Trophoblast cell (in vitro differentiated cells and primary cell): ENCODE data around the gene ZHX3.
"Not testable (repeated sequence)": the region's sequence is repeated elsewhere in the genome, so short reads cannot be mapped to it uniquely, and the experiment has no call there.

Experiments
- DNase-seq, 2 donors: peaks; one replicate each; pipeline ENCODE4 v3.0.0-alpha.2; 2016
- H2AFZ ChIP-seq: 2 replicates; pipeline ENCODE4 v1.6.1; 2013; ENCODE audit warnings: low read length, moderate library complexity, mild to moderate bottlenecking; ENCODE audit not compliant: insufficient read depth, poor library complexity
- H2AK5ac ChIP-seq: 2 replicates; pipeline ENCODE4 v1.6.1; 2013; ENCODE audit warnings: mild to moderate bottlenecking, low read length
- H2BK120ac ChIP-seq: 2 replicates; pipeline ENCODE4 v1.6.1; 2013; ENCODE audit warnings: low read length, mild to moderate bottlenecking, moderate library complexity; ENCODE audit not compliant: insufficient read depth, poor library complexity
- H2BK12ac ChIP-seq: 2 replicates; pipeline ENCODE4 v1.6.1; 2013; ENCODE audit warnings: mild to moderate bottlenecking, low read length, moderate library complexity
- H2BK5ac ChIP-seq: 2 replicates; pipeline ENCODE4 v1.6.1; 2013; ENCODE audit warnings: low read length, low read depth, moderate library complexity, mild to moderate bottlenecking; ENCODE audit not compliant: poor library complexity
- H3K14ac ChIP-seq: 2 replicates; pipeline ENCODE4 v1.6.1; 2013; ENCODE audit warnings: mild to moderate bottlenecking, low read length
- H3K18ac ChIP-seq: 2 replicates; pipeline ENCODE4 v1.6.1; 2013; ENCODE audit warnings: mild to moderate bottlenecking, low read length
- H3K23ac ChIP-seq: 2 replicates; pipeline ENCODE4 v1.6.1; 2013; ENCODE audit warnings: low read length
- H3K27ac ChIP-seq: 2 replicates; pipeline ENCODE4 v1.5.1; 2013; ENCODE audit warnings: low read depth, mild to moderate bottlenecking, inconsistent platforms, low read length, moderate library complexity
- H3K27me3 ChIP-seq: 2 replicates; pipeline ENCODE4 v1.6.1; 2013; ENCODE audit warnings: inconsistent platforms, mild to moderate bottlenecking, low read length, moderate library complexity; ENCODE audit not compliant: insufficient read depth
- H3K36me3 ChIP-seq, 2 experiments: 1 replicate in 1 of 2; 2 replicates in 1 of 2; pipeline ENCODE4 v1.6.1; 2013; ENCODE audit warnings: low read length in 2 of 2, mild to moderate bottlenecking in 2 of 2, moderate library complexity in 1 of 2; ENCODE audit not compliant: insufficient read depth in 2 of 2, control insufficient read depth in 1 of 2
- H3K4ac ChIP-seq: 2 replicates; pipeline ENCODE4 v1.6.1; 2013; ENCODE audit warnings: low read depth, mild to moderate bottlenecking, low read length, moderate library complexity
- H3K4me1 ChIP-seq, 2 experiments: 1 replicate in 1 of 2; 2 replicates in 1 of 2; pipeline ENCODE4 v1.6.1; 2013; ENCODE audit warnings: low read length in 2 of 2, mild to moderate bottlenecking in 2 of 2, moderate library complexity in 1 of 2; ENCODE audit not compliant: insufficient read depth in 2 of 2, control insufficient read depth in 1 of 2
- H3K4me2 ChIP-seq: 2 replicates; pipeline ENCODE4 v1.6.1; 2013; ENCODE audit warnings: inconsistent platforms, mild to moderate bottlenecking, low read length, moderate library complexity
- H3K4me3 ChIP-seq: 2 replicates; pipeline ENCODE4 v1.5.1; 2013; ENCODE audit warnings: mild to moderate bottlenecking, low read depth, low read length, inconsistent platforms
- H3K79me1 ChIP-seq: one replicate; pipeline ENCODE4 v1.6.1; 2013; ENCODE audit warnings: low read length
- H3K79me2 ChIP-seq: 2 replicates; pipeline ENCODE4 v1.6.1; 2013; ENCODE audit warnings: low read length, mild to moderate bottlenecking; ENCODE audit not compliant: control insufficient read depth, insufficient read depth, poor library complexity
- H3K9ac ChIP-seq: 2 replicates; pipeline ENCODE4 v1.6.1; 2013; ENCODE audit warnings: mild to moderate bottlenecking, low read length
- H3K9me3 ChIP-seq: 2 replicates; pipeline ENCODE4 v1.6.1; 2013; ENCODE audit warnings: low read depth, mild to moderate bottlenecking, control low read depth, inconsistent platforms, low read length; ENCODE audit not compliant: insufficient read depth
- H4K12ac ChIP-seq: 2 replicates; pipeline ENCODE4 v1.6.1; 2013; ENCODE audit warnings: low read depth, mild to moderate bottlenecking, low read length, moderate library complexity
- H4K8ac ChIP-seq: 2 replicates; pipeline ENCODE4 v1.6.1; 2013; ENCODE audit warnings: low read depth, mild to moderate bottlenecking, low read length, moderate library complexity
- H4K91ac ChIP-seq: one replicate; pipeline ENCODE4 v1.6.1; 2013; ENCODE audit warnings: low read depth, mild to moderate bottlenecking, low read length, moderate library complexity
- WGBS: extraction: QIAGEN DNeasy Blood & Tissue Kit; methylation state at CpG from one replicate; pipeline ENCODE4 v1.1.7; 2013; ENCODE audit warnings: missing lambda C conversion rate; ENCODE audit not compliant: insufficient read length, insufficient coverage; ENCODE audit errors: extremely low coverage; 5-methylcytosine and 5-hydroxymethylcytosine counted together

Gene ZHX3

DNA sequence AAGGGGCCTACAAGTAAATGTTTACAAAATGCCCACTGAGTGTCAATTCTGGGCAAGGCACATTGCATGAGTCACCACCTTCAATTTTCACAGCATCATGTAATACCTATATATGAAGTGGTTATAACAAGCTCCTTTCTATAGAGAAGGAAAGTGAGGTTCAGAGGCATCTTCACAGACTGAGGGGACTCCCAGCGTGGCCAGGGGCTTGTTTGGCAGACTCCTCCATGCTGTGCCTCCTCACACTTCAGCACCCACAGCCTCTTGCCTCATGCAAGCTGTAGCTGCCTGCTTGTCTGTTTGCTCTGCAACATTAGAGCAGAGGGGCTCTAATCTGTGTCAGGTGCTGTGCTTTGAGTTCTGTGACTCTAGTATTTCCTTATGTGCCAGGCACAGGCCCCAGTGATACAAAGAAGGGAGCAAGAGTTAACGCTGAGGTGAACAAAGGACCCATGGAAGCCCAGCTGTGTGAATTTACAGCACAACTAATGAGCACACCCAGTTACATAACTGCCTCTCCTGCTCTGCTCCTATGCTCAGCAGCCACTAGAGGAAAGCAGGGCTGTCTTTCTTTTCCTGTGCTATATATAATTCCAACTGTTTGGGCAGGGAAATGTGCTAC, 72.3 kb downstream of the ZHX3 start:
- H4K8ac ChIP-seq, result no peak overlapping the region
- WGBS, result no CpG with 5 or more reads among the region's 2 CpGs
- H3K9me3 ChIP-seq, result no peaks in the 10 kb centered on the region
- H3K79me2 ChIP-seq, result no peaks in the 10 kb centered on the region
- H3K9ac ChIP-seq, result no peak overlapping the region
- no peaks in the 10 kb centered on the region for H3K27me3 ChIP-seq
- H4K91ac ChIP-seq, result no peak overlapping the region
- no peaks in the 10 kb centered on the region for H3K36me3 ChIP-seq
- H3K14ac ChIP-seq, result no peak overlapping the region
- no peak overlapping the region for H2BK5ac ChIP-seq
- no peak overlapping the region for H3K18ac ChIP-seq
- H3K4me2 ChIP-seq, result no peak overlapping the region
- no peak overlapping the region for H2BK120ac ChIP-seq
- H3K27ac ChIP-seq, result no peak overlapping the region
- no peak overlapping the region for H4K12ac ChIP-seq
- H3K4me1 ChIP-seq, result no peaks in the 10 kb centered on the region
- no peaks in the 10 kb centered on the region for H3K79me1 ChIP-seq
- no peak overlapping the region for H2AK5ac ChIP-seq
- DNase-seq, result no peak
- no peak overlapping the region for H3K23ac ChIP-seq
- H2AFZ ChIP-seq, result no peak overlapping the region
- H2BK12ac ChIP-seq, result no peak overlapping the region
- H3K4me3 ChIP-seq, result no peak overlapping the region
- H3K4ac ChIP-seq, result no peak overlapping the region

DNA sequence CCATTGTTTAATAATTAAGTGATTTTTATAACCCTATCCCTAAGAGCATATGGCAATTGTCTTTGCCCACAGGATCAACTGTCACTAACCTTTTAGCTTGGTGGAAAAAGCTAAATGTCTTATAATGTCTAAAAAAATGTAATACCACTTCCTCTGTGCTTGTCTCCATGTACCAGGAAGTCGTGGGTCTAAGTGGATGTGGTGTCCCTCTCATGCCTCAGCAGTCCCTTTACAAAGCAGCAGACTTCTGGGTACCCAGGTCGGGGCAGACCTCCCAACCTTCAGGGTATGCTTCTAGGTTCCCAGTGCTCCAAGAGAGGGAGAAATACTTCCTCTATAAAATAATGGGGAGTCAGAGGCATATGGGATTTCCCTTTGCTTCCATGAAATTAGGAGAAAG, 74.7 kb downstream of the ZHX3 start:
- Histone ChIP-seq H3K79me1 (no peaks in the 10 kb centered on the region), H4K8ac (no peak overlapping the region), H3K4me2 (no peak overlapping the region), H3K36me3 (no peaks in the 10 kb centered on the region), H3K27ac (no peak overlapping the region), H2AK5ac (no peak overlapping the region), H3K9ac (no peak overlapping the region), H3K18ac (no peak overlapping the region), H3K4me3 (no peak overlapping the region), H2BK120ac (no peak overlapping the region), H3K9me3 (peaks cover 2% of the 10 kb centered on the region), H3K23ac (no peak overlapping the region), H2BK12ac (no peak overlapping the region), H2BK5ac (no peak overlapping the region), H4K91ac (no peak overlapping the region), H3K14ac (no peak overlapping the region), H2AFZ (no peak overlapping the region), H3K79me2 (no peaks in the 10 kb centered on the region), H3K4me1 (no peaks in the 10 kb centered on the region), H3K27me3 (no peaks in the 10 kb centered on the region), H3K4ac (no peak overlapping the region), H4K12ac (no peak overlapping the region)
- WGBS, result no CpG with 5 or more reads among the region's 2 CpGs
- no peak for DNase-seq

DNA sequence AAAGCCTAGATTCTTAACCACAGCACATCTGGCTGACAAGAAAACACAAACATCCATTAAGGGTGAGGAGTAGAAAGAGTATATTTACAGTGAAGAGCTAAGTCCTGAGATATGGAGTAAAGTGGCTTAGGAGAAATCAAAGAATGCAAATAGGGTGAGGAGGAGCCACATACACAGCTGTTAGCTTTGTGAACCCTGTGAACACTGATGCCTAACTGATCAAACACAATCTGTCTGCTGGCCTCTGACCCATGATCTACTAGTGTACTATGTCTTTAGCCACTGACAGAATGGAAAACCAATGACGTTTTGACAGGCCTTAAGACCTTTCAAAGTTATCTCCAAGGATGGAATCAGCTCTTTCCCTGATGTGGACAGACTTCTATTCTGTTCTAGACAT, 75.2 kb downstream of the ZHX3 start:
- H3K4me2 ChIP-seq, result no peak overlapping the region
- DNase-seq, result no peak
- H3K36me3 ChIP-seq, result no peaks in the 10 kb centered on the region
- no peak overlapping the region for H4K91ac ChIP-seq
- H3K14ac ChIP-seq, result no peak overlapping the region
- no peak overlapping the region for H3K23ac ChIP-seq
- H3K4me3 ChIP-seq, result no peak overlapping the region
- no peaks in the 10 kb centered on the region for H3K79me1 ChIP-seq
- H4K12ac ChIP-seq, result no peak overlapping the region
- H2AFZ ChIP-seq, result no peak overlapping the region
- no peak overlapping the region for H2AK5ac ChIP-seq
- no peak overlapping the region for H3K18ac ChIP-seq
- no peak overlapping the region for H3K4ac ChIP-seq
- H3K4me1 ChIP-seq, result no peaks in the 10 kb centered on the region
- WGBS, result no CpG with 5 or more reads among the region's 1 CpG
- H2BK120ac ChIP-seq, result no peak overlapping the region
- no peaks in the 10 kb centered on the region for H3K27me3 ChIP-seq
- H3K27ac ChIP-seq, result no peak overlapping the region
- no peak overlapping the region for H3K9ac ChIP-seq
- H3K9me3 ChIP-seq, result peaks cover 2% of the 10 kb centered on the region
- no peak overlapping the region for H2BK12ac ChIP-seq
- H2BK5ac ChIP-seq, result no peak overlapping the region
- H3K79me2 ChIP-seq, result no peaks in the 10 kb centered on the region
- no peak overlapping the region for H4K8ac ChIP-seq

DNA sequence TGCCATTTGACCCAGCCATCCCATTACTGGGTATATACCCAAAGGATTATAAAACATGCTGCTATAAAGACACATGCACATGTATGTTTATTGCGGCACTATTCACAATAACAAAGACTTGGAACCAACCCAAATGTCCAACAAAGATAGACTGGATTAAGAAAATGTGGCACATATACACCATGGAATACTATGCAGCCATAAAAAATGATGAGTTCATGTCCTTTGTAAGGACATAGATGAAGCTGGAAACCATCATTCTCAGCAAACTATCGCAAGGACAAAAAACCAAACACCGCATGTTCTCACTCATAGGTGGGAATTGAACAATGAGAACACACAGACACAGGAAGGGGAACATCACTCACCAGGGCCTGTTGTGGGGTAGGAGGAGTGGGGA, 80.3 kb downstream of the ZHX3 start:
- H3K27ac ChIP-seq, H2AFZ ChIP-seq, H3K14ac ChIP-seq, H2AK5ac ChIP-seq, H3K18ac ChIP-seq, H4K91ac ChIP-seq, H4K8ac ChIP-seq, H2BK120ac ChIP-seq, H2BK5ac ChIP-seq, H2BK12ac ChIP-seq, DNase-seq, H3K79me2 ChIP-seq, H3K4me2 ChIP-seq, H3K9me3 ChIP-seq, H3K4me3 ChIP-seq, H3K27me3 ChIP-seq, H3K4ac ChIP-seq, H3K9ac ChIP-seq, H3K23ac ChIP-seq, H3K36me3 ChIP-seq, H3K4me1 ChIP-seq, H3K79me1 ChIP-seq, H4K12ac ChIP-seq: not testable (repeated sequence)
- no CpG with 5 or more reads among the region's 3 CpGs for WGBS
